Measurements from ENCODE around the gene MPV17L2. TPM values are rescaled to one million over a fixed set of nuclear protein-coding genes. Genes with fewer than 3 reads are reported as not detected.

The MPV17L2 gene
- total and polyA plus RNA-seq, 7 experiments from 2014 or later: 4.8 to 15.5 (median 7.0) TPM

DNA sequence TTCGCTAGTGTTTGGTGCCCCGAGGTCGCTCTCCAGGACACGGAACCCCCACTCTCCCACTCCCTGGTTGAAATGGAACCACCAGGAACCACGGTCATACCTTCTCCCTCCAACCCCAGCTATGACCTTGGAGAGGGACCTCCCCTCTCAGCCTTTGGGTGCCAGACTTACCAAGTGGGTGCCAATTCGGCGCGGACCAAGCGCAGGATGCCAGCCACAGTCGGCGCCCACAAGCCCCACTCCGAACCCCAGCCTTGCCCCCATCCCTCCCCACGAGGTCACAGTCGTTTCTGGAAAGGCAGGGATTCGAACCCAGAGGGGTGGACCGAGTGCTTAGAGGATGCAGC is 32.3 kb downstream of the MPV17L2 start:
- ATAC-seq: no peak

DNA sequence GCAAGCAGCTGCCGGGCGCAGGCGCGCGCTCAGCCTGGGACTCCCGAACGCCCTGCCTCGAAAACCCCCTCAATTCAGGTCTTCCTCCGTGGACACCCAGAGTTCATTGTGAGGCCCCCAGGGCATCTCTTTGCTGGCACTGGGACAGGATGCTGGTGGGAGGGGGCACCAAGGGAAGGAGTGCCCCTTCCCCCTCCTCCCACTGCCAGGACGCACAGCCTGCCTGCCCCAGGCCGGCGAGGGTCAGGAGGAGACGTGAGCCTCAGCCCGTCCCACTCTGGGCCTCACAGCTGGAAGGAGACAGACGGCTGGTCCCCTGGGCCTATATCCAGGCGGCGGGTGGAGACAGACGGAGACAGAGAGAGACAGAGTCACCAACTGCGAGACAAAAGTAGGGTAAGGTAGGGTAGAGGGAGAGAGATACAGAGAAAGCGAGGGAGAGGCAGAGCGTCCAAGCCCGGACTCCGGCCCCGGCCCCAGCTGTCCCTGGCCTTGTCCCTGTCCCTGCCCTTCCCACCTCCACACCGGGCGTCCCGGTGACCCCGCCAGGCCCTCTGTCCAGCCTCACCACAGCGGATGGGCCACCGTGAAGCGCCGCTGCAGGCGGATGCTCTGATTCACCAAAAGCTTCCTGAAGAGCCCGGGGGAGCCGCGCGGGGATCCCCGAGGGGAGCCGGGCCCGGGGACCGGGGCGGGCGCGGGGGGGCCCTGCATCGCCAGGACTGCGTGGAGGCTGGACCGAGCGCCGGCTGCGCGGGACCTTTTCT is 32.9 kb downstream of the MPV17L2 start, which contains the start of gene PDE4C:
TSS of gene PDE4C (minus strand) at position 737 of the 767 bp plus-strand sequence. CDS start at position 714, 23 bp downstream.
- peak within 1 kb of the TSS; percentile 27 to 89 (median 84) for H3K4me3 Mint-ChIP-seq
- Histone ChIP-seq H3K9me3 (ENCODE audit: control insufficient read depth in 2 of 3, low read length in 3 of 3) (no peaks in the 10 kb centered on the region), H3K4me3 (ENCODE audit: low read length) (no peak within 1 kb of the TSS), H3K27ac (ENCODE audit: low read depth, low read length) (no peak within 1 kb of the TSS), H3K4me1 (ENCODE audit: control insufficient read depth in 2 of 2, insufficient read depth in 2 of 2, low read length in 2 of 2) (peaks cover 6 to 16% of the 10 kb centered on the region in 2 donors), H3K36me3 (ENCODE audit: control insufficient read depth in 2 of 3, insufficient read depth in 3 of 3, low read length in 3 of 3) (no peaks in the 10 kb centered on the region), H3K27me3 (ENCODE audit: control insufficient read depth in 2 of 2, insufficient read depth in 2 of 2, low read length in 2 of 2) (peaks cover 12 to 28% of the 10 kb centered on the region in 2 donors)
- H3K27me3 Mint-ChIP-seq: peaks cover 47 to 66% (median 64%) of the 10 kb centered on the region in 5 donors
- DNase-seq: peak in 1 of 9 donors; percentile 8
- ChIA-PET POLR2A (no interaction called here), CTCF (interaction anchor here (1.1 kb wide), 1 partner anchor 187 kb away, joined by 3 read pairs; no protein-coding TSS in a partner anchor)
- ATAC-seq: no peak
- H3K27ac Mint-ChIP-seq: no peak within 1 kb of the TSS
- H3K9me3 Mint-ChIP-seq: peaks cover 0 to 3% (median 0%) of the 10 kb centered on the region in 11 donors
- peaks cover 0 to 4% (median 0%) of the 10 kb centered on the region in 5 donors for H3K36me3 Mint-ChIP-seq
- intact Hi-C loops (cut with micrococcal nuclease): no loop called here
- H3K4me1 Mint-ChIP-seq: peaks cover 11 to 25% (median 20%) of the 10 kb centered on the region in 7 donors

More for the DNA sequence above, 32.3 kb downstream of the MPV17L2 start:
- peaks cover 11 to 25% (median 20%) of the 10 kb centered on the region in 7 donors for H3K4me1 Mint-ChIP-seq
- Histone ChIP-seq H3K27ac (ENCODE audit: low read depth, low read length) (no peak overlapping the region), H3K9me3 (ENCODE audit: control insufficient read depth in 2 of 3, low read length in 3 of 3) (no peaks in the 10 kb centered on the region), H3K27me3 (ENCODE audit: control insufficient read depth in 2 of 2, insufficient read depth in 2 of 2, low read length in 2 of 2) (peaks cover 12 to 28% of the 10 kb centered on the region in 2 donors), H3K36me3 (ENCODE audit: control insufficient read depth in 2 of 3, insufficient read depth in 3 of 3, low read length in 3 of 3) (no peaks in the 10 kb centered on the region), H3K4me1 (ENCODE audit: control insufficient read depth in 2 of 2, insufficient read depth in 2 of 2, low read length in 2 of 2) (peaks cover 6 to 16% of the 10 kb centered on the region in 2 donors), H3K4me3 (ENCODE audit: low read length) (peak overlapping the region; percentile 46)
- intact Hi-C loops (cut with micrococcal nuclease): no loop called here
- DNase-seq: no peak
- no peak overlapping the region for H3K27ac Mint-ChIP-seq
- H3K27me3 Mint-ChIP-seq: peaks cover 45 to 64% (median 60%) of the 10 kb centered on the region in 5 donors
- ChIA-PET POLR2A (no interaction called here), CTCF (interaction anchor here (1.1 kb wide), 1 partner anchor 187 kb away, joined by 3 read pairs; no protein-coding TSS in a partner anchor)
- H3K4me3 Mint-ChIP-seq: peak overlapping the region in 9 of 10 donors; percentile 5 to 89 (median 85)
- peaks cover 0 to 4% (median 0%) of the 10 kb centered on the region in 5 donors for H3K36me3 Mint-ChIP-seq
- H3K9me3 Mint-ChIP-seq: peaks cover 0 to 2% (median 0%) of the 10 kb centered on the region in 11 donors

DNA sequence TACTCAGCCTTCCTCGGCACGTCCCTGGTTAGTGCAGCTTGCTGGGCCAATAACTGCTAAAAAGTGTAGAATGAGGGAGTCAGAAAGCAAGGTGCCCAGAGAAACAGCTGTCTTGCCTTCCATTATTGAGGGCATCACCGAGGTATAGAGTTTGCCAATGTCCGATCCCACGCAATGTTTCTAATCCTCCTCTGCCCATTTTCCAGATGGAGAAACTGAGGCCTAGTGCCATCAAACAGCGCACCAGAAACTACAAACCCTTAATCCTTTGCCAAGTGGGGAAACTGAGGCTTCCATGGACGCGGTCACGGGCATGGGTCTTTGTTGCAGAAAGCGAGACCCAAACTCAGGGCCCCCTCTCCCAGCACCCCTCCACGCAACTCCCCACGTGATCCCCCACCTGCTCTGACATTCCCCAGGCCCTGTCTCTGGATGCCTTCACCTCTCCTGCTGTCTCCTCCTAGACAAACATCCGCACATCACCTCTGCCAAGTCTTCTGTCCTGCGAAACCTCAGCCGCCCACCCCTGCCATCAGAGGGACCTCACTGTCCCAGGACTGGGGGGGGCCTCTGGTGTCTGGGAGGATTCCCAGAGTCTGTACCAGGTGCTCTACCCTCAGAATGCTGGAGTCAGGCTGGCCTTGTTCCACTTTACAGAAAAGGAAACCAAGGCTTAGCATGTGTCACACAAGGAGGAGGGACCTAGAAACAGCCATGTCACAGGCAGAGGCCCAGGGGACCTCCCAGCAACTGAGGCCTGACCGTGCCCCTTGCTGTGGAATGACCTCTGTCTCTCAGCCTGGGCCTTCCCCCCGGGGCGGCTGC is 34.1 kb downstream of the MPV17L2 start:
- ChIA-PET POLR2A (no interaction called here), CTCF (no interaction called here)
- Mint-ChIP-seq H3K27ac (no peak overlapping the region), H3K4me3 (peak overlapping the region in 5 of 10 donors; percentile 0 to 71 (median 33)), H3K9me3 (peaks cover 0 to 3% (median 0%) of the 10 kb centered on the region in 11 donors), H3K4me1 (peaks cover 8 to 25% (median 18%) of the 10 kb centered on the region in 7 donors), H3K27me3 (peaks cover 48 to 69% (median 66%) of the 10 kb centered on the region in 5 donors), H3K36me3 (peaks cover 0 to 4% (median 0%) of the 10 kb centered on the region in 5 donors)
- Histone ChIP-seq H3K27me3 (ENCODE audit: control insufficient read depth in 2 of 2, insufficient read depth in 2 of 2, low read length in 2 of 2) (peaks cover 12 to 32% of the 10 kb centered on the region in 2 donors), H3K36me3 (ENCODE audit: control insufficient read depth in 2 of 3, insufficient read depth in 3 of 3, low read length in 3 of 3) (no peaks in the 10 kb centered on the region), H3K4me3 (ENCODE audit: low read length) (no peak overlapping the region), H3K9me3 (ENCODE audit: control insufficient read depth in 2 of 3, low read length in 3 of 3) (no peaks in the 10 kb centered on the region), H3K27ac (ENCODE audit: low read depth, low read length) (no peak overlapping the region), H3K4me1 (ENCODE audit: control insufficient read depth in 2 of 2, insufficient read depth in 2 of 2, low read length in 2 of 2) (peaks cover 6 to 16% of the 10 kb centered on the region in 2 donors)
- DNase-seq (no peak), ATAC-seq (no peak)
- intact Hi-C loops (cut with micrococcal nuclease): no loop called here

DNA sequence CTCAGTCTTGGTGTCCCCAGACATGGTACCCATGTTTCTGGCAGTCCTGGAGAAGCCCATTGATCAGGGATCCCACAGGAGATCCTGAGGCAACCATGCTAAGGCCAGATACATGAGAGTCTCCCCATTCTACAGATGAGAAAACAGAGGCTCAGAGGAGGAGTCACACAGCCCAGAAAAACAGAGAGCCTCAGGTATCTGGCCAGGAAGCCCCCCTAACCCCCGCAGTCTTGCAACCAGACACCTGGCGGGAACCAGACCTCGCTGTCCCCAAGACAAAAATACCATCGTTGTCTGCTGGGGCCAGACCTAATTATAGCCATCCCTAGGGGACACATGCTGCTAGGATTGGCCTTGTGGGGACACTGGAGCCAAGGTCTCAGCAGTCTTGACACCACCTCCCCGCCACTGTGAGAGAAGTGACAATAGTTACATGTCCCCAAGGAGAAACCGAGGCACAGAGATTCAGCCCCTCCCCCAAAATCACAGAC is 34.8 kb downstream of the MPV17L2 start:
- intact Hi-C loops (cut with micrococcal nuclease): no loop called here
- H3K27me3 ChIP-seq (ENCODE audit: control insufficient read depth in 2 of 2, insufficient read depth in 2 of 2, low read length in 2 of 2): peaks cover 12 to 35% of the 10 kb centered on the region in 2 donors

DNA sequence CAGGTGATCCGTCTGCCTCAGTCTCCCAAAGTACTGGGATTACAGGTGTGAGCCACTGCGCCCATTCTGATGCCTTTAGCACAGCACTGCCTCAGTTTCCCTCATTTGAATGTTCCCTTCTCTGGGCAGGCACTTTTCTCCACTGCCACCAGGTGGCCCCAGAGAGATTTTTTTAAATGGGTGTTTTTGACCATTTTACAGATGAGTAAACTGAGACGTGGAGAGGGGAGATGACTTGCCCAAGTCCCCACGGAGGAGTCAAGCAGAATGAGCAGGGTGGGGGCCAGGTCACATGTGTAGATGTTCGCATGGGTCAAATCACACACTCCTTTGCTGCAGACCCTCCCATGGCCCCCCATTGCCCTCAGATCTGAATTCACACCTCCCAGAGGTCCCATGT is 36.5 kb downstream of the MPV17L2 start:
- peaks cover 0 to 11% (median 0%) of the 10 kb centered on the region in 3 experiments for H3K9me3 ChIP-seq (ENCODE audit: control insufficient read depth in 2 of 3, low read length in 3 of 3)
- peak overlapping the region in 1 of 9 donors; percentile 51 for H3K27ac Mint-ChIP-seq
- ChIA-PET CTCF (interaction anchor here (0.7 kb wide), 1 partner anchor 23 kb away, joined by 3 read pairs; no protein-coding TSS in a partner anchor), POLR2A (no interaction called here)
- no peaks in the 10 kb centered on the region for H3K36me3 ChIP-seq (ENCODE audit: control insufficient read depth in 2 of 3, insufficient read depth in 3 of 3, low read length in 3 of 3)
- peaks cover 0 to 14% (median 7%) of the 10 kb centered on the region in 11 donors for H3K9me3 Mint-ChIP-seq
- H3K27me3 ChIP-seq (ENCODE audit: control insufficient read depth in 2 of 2, insufficient read depth in 2 of 2, low read length in 2 of 2): peaks cover 9 to 36% of the 10 kb centered on the region in 2 donors
- H3K4me1 ChIP-seq (ENCODE audit: control insufficient read depth in 2 of 2, insufficient read depth in 2 of 2, low read length in 2 of 2): peaks cover under 1 to 16% of the 10 kb centered on the region in 2 donors
- intact Hi-C loops (cut with micrococcal nuclease): loop anchor here in 1 of 2 donors (1.0 kb wide), 1 partner anchor 99 kb away; no protein-coding TSS in a partner anchor
- H3K4me3 Mint-ChIP-seq: no peak overlapping the region
- H3K4me3 ChIP-seq (ENCODE audit: low read length): no peak overlapping the region
- H3K36me3 Mint-ChIP-seq: peaks cover 0 to 9% (median 3%) of the 10 kb centered on the region in 5 donors
- peaks cover 58 to 72% (median 70%) of the 10 kb centered on the region in 5 donors for H3K27me3 Mint-ChIP-seq
- no peak for DNase-seq
- H3K4me1 Mint-ChIP-seq: peaks cover 4 to 24% (median 15%) of the 10 kb centered on the region in 7 donors
- H3K27ac ChIP-seq (ENCODE audit: low read depth, low read length): no peak overlapping the region
- no peak for ATAC-seq

More for the DNA sequence above, 34.8 kb downstream of the MPV17L2 start:
- CTCF ChIA-PET: no interaction called here
- Histone ChIP-seq H3K4me3 (ENCODE audit: low read length) (no peak overlapping the region), H3K4me1 (ENCODE audit: control insufficient read depth in 2 of 2, insufficient read depth in 2 of 2, low read length in 2 of 2) (peaks cover 6 to 16% of the 10 kb centered on the region in 2 donors), H3K36me3 (ENCODE audit: control insufficient read depth in 2 of 3, insufficient read depth in 3 of 3, low read length in 3 of 3) (no peaks in the 10 kb centered on the region), H3K9me3 (ENCODE audit: control insufficient read depth in 2 of 3, low read length in 3 of 3) (no peaks in the 10 kb centered on the region), H3K27ac (ENCODE audit: low read depth, low read length) (no peak overlapping the region)
- no peak overlapping the region for H3K4me3 Mint-ChIP-seq
- peaks cover 0 to 4% (median 0%) of the 10 kb centered on the region in 5 donors for H3K36me3 Mint-ChIP-seq
- no peak overlapping the region for H3K27ac Mint-ChIP-seq
- DNase-seq: no peak
- no peak for ATAC-seq
- peaks cover 8 to 29% (median 19%) of the 10 kb centered on the region in 7 donors for H3K4me1 Mint-ChIP-seq
- peaks cover 53 to 72% (median 66%) of the 10 kb centered on the region in 5 donors for H3K27me3 Mint-ChIP-seq
- POLR2A ChIA-PET: no interaction called here
- peaks cover 0 to 7% (median 4%) of the 10 kb centered on the region in 11 donors for H3K9me3 Mint-ChIP-seq

DNA sequence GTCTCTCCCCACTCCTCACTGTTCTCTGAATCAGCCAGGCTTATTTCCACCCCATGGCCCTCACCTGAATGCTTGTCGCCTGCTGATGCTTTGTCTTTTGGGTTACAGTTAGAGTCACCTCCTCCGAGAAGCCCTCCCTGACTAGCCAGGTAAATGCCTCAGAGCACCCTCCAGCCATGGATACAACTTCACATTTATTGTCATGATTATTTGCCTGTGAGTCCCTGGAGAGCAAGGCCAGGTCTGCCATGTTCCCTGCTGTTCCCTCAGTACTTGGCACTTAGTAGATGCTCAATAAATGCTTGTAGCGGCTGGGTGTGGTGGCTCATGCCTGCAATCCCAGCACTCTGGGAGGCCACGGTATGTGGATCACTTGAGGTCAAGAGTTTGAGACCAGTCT is 36.9 kb downstream of the MPV17L2 start:
- Histone ChIP-seq H3K4me3 (ENCODE audit: low read length) (no peak overlapping the region), H3K27ac (ENCODE audit: low read depth, low read length) (no peak overlapping the region), H3K4me1 (ENCODE audit: control insufficient read depth in 2 of 2, insufficient read depth in 2 of 2, low read length in 2 of 2) (peaks cover 0 to 12% of the 10 kb centered on the region in 2 donors), H3K27me3 (ENCODE audit: control insufficient read depth in 2 of 2, insufficient read depth in 2 of 2, low read length in 2 of 2) (peaks cover 9 to 36% of the 10 kb centered on the region in 2 donors), H3K36me3 (ENCODE audit: control insufficient read depth in 2 of 3, insufficient read depth in 3 of 3, low read length in 3 of 3) (no peaks in the 10 kb centered on the region), H3K9me3 (ENCODE audit: control insufficient read depth in 2 of 3, low read length in 3 of 3) (peaks cover 0 to 11% (median 0%) of the 10 kb centered on the region in 3 experiments)
- ChIA-PET POLR2A (interaction anchor here (0.6 kb wide), 1 partner anchor 97 kb away, joined by 4 read pairs; no protein-coding TSS in a partner anchor), CTCF (interaction anchor here (0.9 kb wide), 1 partner anchor 59 kb away, joined by 3 read pairs; no protein-coding TSS in a partner anchor)
- no peak for DNase-seq
- H3K4me1 Mint-ChIP-seq: peaks cover under 1 to 20% (median 10%) of the 10 kb centered on the region in 7 donors
- H3K9me3 Mint-ChIP-seq: peaks cover 0 to 17% (median 7%) of the 10 kb centered on the region in 11 donors
- peaks cover 0 to 9% (median 3%) of the 10 kb centered on the region in 5 donors for H3K36me3 Mint-ChIP-seq
- ATAC-seq: no peak
- H3K4me3 Mint-ChIP-seq: no peak overlapping the region
- H3K27me3 Mint-ChIP-seq: peaks cover 55 to 73% (median 66%) of the 10 kb centered on the region in 5 donors
- peak overlapping the region in 1 of 9 donors; percentile 51 for H3K27ac Mint-ChIP-seq
- intact Hi-C loops (cut with micrococcal nuclease): loop anchor here in 1 of 2 donors (1.0 kb wide), 1 partner anchor 98 kb away; no protein-coding TSS in a partner anchor
